22Rv1 (cell line): ENCODE measurements around the gene PGS1.

ENCODE experiments used
- H3K27ac ChIP-seq: fragments of 450-650 bp; 2 replicates; pipeline ENCODE4 v1.5.1; 2017
- ZFX ChIP-seq: fragments of 450-650 bp; IDR thresholded peaks from 2 replicates; pipeline ENCODE4 v1.6.1; 2017; ENCODE audit warnings: antibody characterized with exemption, borderline replicate concordance
- TF ChIP-seq, protein P1 (sequence below): fragments of 450-650 bp; IDR thresholded peaks from 2 replicates; pipeline ENCODE4 v1.5.1; 2017; ENCODE audit warnings: mild to moderate bottlenecking

Gene PGS1

DNA sequence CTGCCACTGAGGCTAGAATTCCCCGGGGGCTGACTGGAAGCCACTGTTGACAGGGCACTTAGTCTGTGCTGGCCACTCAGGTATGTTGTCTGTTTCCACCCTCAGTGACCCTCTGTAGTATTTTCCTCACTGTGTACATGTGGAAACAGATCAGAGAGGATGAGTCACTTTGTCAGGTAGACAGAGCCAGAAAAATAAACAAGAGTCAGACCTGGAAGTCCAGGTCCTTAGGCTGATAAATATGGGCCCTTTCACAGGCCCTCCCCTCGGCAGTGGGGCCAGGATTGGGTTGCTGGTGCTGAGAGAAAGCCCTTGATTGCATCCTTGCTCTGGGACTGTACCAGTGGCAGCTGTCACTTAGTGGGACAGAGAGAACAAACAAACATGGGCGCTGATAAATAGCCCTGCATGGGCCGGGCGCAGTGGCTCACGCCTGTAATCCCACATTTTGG, 21.3 kb downstream of the PGS1 start:
- no peak overlapping the region for H3K27ac ChIP-seq
- no peak for TF ChIP-seq ZFX

DNA sequence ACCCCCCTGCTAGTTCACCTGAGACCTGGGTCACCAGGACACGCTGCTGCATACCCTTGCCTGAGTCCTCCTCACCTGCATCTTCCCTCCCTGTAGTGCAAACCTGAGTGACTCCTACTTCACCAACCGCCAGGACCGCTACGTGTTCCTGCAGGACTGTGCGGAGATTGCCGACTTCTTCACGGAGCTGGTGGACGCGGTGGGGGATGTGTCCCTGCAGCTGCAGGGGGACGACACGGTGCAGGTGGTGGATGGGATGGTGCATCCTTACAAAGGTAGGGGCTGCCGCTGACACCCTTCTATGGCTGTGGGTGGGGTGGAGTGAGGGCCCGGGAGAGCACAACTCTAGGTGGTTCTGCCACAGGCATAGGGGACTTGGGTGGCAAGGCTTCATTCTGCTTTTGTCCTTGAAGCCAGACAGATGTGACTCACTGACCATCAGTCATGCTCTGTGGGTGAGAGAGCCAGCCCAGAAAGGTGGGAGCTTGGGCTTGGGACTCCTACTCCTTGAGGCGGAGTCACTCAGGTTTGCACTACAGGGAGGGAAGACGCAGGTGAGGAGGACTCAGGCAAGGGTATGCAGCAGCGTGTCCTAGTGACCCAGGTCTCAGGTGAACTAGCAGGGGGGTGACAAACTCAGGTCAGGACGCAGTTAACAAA, 22.3 kb downstream of the PGS1 start:
- no peak overlapping the region for H3K27ac ChIP-seq
- no peak for TF ChIP-seq ZFX
- TF ChIP-seq, protein P1, sequence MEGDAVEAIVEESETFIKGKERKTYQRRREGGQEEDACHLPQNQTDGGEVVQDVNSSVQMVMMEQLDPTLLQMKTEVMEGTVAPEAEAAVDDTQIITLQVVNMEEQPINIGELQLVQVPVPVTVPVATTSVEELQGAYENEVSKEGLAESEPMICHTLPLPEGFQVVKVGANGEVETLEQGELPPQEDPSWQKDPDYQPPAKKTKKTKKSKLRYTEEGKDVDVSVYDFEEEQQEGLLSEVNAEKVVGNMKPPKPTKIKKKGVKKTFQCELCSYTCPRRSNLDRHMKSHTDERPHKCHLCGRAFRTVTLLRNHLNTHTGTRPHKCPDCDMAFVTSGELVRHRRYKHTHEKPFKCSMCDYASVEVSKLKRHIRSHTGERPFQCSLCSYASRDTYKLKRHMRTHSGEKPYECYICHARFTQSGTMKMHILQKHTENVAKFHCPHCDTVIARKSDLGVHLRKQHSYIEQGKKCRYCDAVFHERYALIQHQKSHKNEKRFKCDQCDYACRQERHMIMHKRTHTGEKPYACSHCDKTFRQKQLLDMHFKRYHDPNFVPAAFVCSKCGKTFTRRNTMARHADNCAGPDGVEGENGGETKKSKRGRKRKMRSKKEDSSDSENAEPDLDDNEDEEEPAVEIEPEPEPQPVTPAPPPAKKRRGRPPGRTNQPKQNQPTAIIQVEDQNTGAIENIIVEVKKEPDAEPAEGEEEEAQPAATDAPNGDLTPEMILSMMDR: no peak

DNA sequence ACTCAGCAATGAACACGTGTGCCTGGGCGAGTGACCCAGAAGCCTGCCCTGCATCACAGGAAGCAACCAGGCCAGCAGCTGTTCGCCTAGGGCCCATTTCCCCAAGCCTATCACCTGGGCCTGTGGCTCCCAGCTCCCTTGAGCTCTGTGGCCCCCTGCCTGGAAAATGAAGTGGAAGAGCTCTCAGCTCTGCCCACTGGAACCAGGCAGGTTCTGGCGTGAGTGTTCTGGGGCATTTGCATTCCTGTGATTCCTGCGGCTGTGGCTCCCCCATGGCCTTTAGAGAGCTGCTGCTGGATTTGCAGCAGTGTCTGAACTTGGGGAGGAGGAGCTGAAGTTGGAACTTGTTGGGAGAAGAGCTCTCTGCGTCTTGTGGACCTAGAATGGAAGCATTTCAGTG, 22.8 kb downstream of the PGS1 start:
- no peak for TF ChIP-seq ZFX
- TF ChIP-seq, protein P1: no peak
- no peak overlapping the region for H3K27ac ChIP-seq

DNA sequence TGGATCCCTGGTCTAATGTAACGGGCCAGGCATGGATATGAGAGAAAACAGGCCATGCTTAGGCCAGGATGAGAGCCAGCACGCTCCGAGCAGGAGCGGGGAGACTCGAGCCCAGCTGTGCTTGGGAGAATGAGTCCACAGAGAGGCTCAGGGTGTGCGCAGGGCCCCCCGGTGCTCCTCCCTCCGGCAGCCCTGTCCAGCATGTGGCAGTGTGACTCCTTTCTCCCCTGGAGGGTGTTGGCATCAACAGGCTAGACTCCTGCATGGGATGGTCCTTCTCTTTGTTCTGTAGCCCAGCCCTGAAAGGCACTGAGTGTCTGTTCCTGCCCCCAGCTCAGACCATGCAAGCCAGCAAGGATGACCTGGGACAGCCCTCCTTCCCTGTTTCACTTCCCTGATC, 23.4 kb downstream of the PGS1 start:
- TF ChIP-seq, protein P1: no peak
- TF ChIP-seq ZFX: no peak
- H3K27ac ChIP-seq: no peak overlapping the region

DNA sequence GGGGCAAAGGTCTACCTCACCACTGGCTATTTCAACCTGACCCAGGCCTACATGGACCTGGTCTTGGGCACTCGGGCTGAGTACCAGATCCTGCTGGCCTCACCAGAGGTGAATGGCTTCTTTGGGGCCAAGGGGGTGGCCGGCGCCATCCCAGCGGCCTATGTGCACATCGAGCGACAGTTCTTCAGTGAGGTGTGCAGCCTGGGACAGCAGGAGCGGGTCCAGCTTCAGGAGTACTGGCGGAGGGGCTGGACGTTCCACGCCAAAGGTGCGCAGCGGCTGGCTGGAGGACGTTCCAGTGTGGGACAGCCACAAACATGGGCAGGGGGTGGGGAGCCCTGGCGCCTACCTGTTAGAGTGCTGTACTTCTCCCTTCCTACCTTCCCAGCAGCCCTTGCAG, 25.4 kb downstream of the PGS1 start:
- TF ChIP-seq, protein P1: no peak
- TF ChIP-seq ZFX: no peak
- no peak overlapping the region for H3K27ac ChIP-seq

DNA sequence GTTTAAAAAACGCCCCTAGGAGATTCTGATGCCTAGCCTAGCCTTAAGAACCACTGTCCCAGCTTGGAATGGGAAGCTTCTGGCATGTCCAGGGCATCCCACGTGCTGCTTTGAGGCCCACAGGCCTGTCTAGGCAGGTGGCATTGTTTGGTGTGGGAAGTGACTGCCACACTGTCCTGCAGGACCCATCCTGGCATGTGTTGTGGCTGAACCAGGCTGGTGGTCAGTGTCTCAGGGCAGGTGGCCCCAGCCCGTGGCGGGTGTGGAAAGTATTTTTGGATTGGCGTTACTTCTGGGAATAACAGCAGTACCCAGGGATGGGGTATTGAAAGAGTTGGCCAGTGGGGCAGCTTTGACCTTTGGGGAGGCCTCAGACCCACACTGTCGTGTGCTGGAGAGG, 27.9 kb downstream of the PGS1 start:
- TF ChIP-seq ZFX: no peak
- TF ChIP-seq, protein P1: no peak
- H3K27ac ChIP-seq: no peak overlapping the region

DNA sequence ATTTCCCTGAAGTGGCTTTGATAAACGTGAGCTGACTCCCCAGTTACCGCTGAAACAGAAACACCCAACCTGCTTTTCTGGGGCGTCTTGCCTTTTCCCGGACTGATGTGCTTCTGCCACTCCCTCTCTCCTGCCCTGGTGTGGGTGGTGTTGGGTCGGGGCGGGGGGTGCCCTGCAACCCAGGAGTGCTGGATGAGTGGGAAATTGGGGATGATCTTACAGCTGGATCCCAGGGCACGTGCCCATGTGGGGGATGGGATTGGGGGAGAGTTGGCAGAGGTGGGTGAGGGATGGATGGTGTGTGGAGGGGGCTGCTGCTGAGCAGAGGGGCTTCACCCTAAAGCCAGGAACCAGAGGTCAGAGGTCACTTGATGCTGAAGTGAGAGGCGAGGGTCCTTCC, 28.5 kb downstream of the PGS1 start:
- TF ChIP-seq, protein P1: no peak
- no peak for TF ChIP-seq ZFX
- H3K27ac ChIP-seq: no peak overlapping the region
